GM12875 (cell line): ENCODE measurements around the gene ASTN2.
"Not testable (repeated sequence)": the region's sequence is repeated elsewhere in the genome, so short reads cannot be mapped to it uniquely, and the experiment has no call there.

Experiments
- H3K4me3 ChIP-seq: one replicate; pipeline ENCODE4 v1.5.1; 2011; ENCODE audit warnings: low read depth, low read length, control low read depth
- CTCF ChIP-seq: IDR thresholded peaks from 2 replicates; pipeline ENCODE4 v1.5.1; 2011; ENCODE audit warnings: low read depth, mild to moderate bottlenecking, control low read depth, inconsistent platforms, low read length, moderate library complexity, borderline replicate concordance; ENCODE audit not compliant: insufficient read depth

Gene ASTN2

GRCh38 chr9:116929621-116930020 is 485.2 kb downstream of the ASTN2 start:
- H3K4me3 ChIP-seq: no peak overlapping the region
- TF ChIP-seq CTCF: no peak

- no peak for TF ChIP-seq CTCF
- no peak overlapping the region for H3K4me3 ChIP-seq
Measured at GRCh38 chr9:116928884-116929283, 486.0 kb downstream of the ASTN2 start.

- H3K4me3 ChIP-seq: no peak overlapping the region
- no peak for TF ChIP-seq CTCF
Measured at GRCh38 chr9:116928289-116928688, 486.6 kb downstream of the ASTN2 start.

GRCh38 chr9:116927726-116928125 is 487.1 kb downstream of the ASTN2 start:
- H3K4me3 ChIP-seq: no peak overlapping the region
- TF ChIP-seq CTCF: no peak

- no peak overlapping the region for H3K4me3 ChIP-seq
- no peak for TF ChIP-seq CTCF
Measured at GRCh38 chr9:116925121-116925520, 489.7 kb downstream of the ASTN2 start.

- TF ChIP-seq CTCF: no peak
Measured at GRCh38 chr9:116924462-116925110, 490.3 kb downstream of the ASTN2 start.

GRCh38 chr9:116917895-116918508 is 496.9 kb downstream of the ASTN2 start:
- H3K4me3 ChIP-seq: not testable (repeated sequence)

More at GRCh38 chr9:116924462-116925110, 490.3 kb downstream of the ASTN2 start:
- no peak overlapping the region for H3K4me3 ChIP-seq
